AG09309 (cell line): Measurements from ENCODE around the gene WDR91.
A peak's percentile ranks its signal among the peaks of the same experiment; 100 is the strongest.

ENCODE experiments used
- DNase-seq: peaks from one replicate; pipeline ENCODE4 v3.0.0-alpha.2; 2010; ENCODE audit warnings: low read depth
- H3K4me3 ChIP-seq: 2 replicates; pipeline ENCODE4 v1.5.1; 2011; ENCODE audit warnings: mild to moderate bottlenecking, low read depth, low read length, moderate library complexity; ENCODE audit not compliant: control insufficient read depth
- CTCF ChIP-seq: IDR thresholded peaks from 2 replicates; pipeline ENCODE4 v1.5.1; 2011; ENCODE audit warnings: mild to moderate bottlenecking, low read depth, low read length, inconsistent platforms; ENCODE audit not compliant: insufficient read depth, control insufficient read depth; ENCODE audit errors: missing control alignments

Gene WDR91

GRCh38 chr7:135217645-135218509, 6.6 kb upstream of the WDR91 start:
- no peak for DNase-seq
- H3K4me3 ChIP-seq = no peak overlapping the region
- no peak for TF ChIP-seq CTCF

- DNase-seq = no peak
- no peak for TF ChIP-seq CTCF
Measured at GRCh38 chr7:135215698-135216097, 4.4 kb upstream of the WDR91 start.

GRCh38 chr7:135215180-135215579, 3.9 kb upstream of the WDR91 start:
- TF ChIP-seq CTCF = no peak
- no peak overlapping the region for H3K4me3 ChIP-seq
- no peak for DNase-seq

More at GRCh38 chr7:135215698-135216097, 4.4 kb upstream of the WDR91 start:
- no peak overlapping the region for H3K4me3 ChIP-seq

GRCh38 chr7:135213831-135214230, 2.5 kb upstream of the WDR91 start:
- TF ChIP-seq CTCF = no peak
- DNase-seq = no peak
- no peak overlapping the region for H3K4me3 ChIP-seq

- DNase-seq = peak; percentile 24
- H3K4me3 ChIP-seq = peak overlapping the region; percentile 90
Measured at GRCh38 chr7:135211946-135212685, 790 bp upstream of the WDR91 start.

- peak overlapping the region; percentile 73 for H3K4me3 ChIP-seq
- DNase-seq = no peak
- no peak for TF ChIP-seq CTCF
Measured at GRCh38 chr7:135210888-135211178, 493 bp downstream of the WDR91 start.

- no peak overlapping the region for H3K4me3 ChIP-seq
- DNase-seq = no peak
- no peak for TF ChIP-seq CTCF
Measured at GRCh38 chr7:135209225-135209834, 2.0 kb downstream of the WDR91 start.
